HEK293 (cell line): Measurements from ENCODE around the gene MAPKAP1.

Source experiments
- MYNN ChIP-seq: fragments of 450-650 bp; formaldehyde crosslinking; IDR thresholded peaks from 2 replicates; pipeline ENCODE4 v1.5.1; 2016; ENCODE audit warnings: missing biosample characterization, missing genetic modification characterization, borderline replicate concordance
- TCF7L2 ChIP-seq: IDR thresholded peaks from 2 replicates; pipeline ENCODE4 v1.6.1; 2011; ENCODE audit warnings: low read depth, mild to moderate bottlenecking, inconsistent platforms, low read length, moderate library complexity, borderline replicate concordance
- ZBTB1 ChIP-seq: fragments of 450-650 bp; formaldehyde crosslinking; IDR thresholded peaks from 2 replicates; pipeline ENCODE4 v1.5.1; 2016; ENCODE audit warnings: missing biosample characterization, missing genetic modification characterization
- ZNF48 ChIP-seq: fragments of 450-650 bp; formaldehyde crosslinking; IDR thresholded peaks from 2 replicates; pipeline ENCODE4 v1.5.1; 2016; ENCODE audit warnings: missing biosample characterization, missing genetic modification characterization
- TF ChIP-seq, protein P1 (sequence below): fragments of 450-650 bp; formaldehyde crosslinking; IDR thresholded peaks from 2 replicates; pipeline ENCODE4 v1.5.1; 2016; ENCODE audit warnings: missing biosample characterization, missing genetic modification characterization

GRCh38 chr9:125556046-125556721 is 150.8 kb downstream of the MAPKAP1 start:
- TF ChIP-seq ZBTB1 (tag by site-specific recombination), result no peak
- TF ChIP-seq MYNN (tag by site-specific recombination), result no peak
- TF ChIP-seq ZNF48 (tag by site-specific recombination), result no peak
- TF ChIP-seq, protein P1, sequence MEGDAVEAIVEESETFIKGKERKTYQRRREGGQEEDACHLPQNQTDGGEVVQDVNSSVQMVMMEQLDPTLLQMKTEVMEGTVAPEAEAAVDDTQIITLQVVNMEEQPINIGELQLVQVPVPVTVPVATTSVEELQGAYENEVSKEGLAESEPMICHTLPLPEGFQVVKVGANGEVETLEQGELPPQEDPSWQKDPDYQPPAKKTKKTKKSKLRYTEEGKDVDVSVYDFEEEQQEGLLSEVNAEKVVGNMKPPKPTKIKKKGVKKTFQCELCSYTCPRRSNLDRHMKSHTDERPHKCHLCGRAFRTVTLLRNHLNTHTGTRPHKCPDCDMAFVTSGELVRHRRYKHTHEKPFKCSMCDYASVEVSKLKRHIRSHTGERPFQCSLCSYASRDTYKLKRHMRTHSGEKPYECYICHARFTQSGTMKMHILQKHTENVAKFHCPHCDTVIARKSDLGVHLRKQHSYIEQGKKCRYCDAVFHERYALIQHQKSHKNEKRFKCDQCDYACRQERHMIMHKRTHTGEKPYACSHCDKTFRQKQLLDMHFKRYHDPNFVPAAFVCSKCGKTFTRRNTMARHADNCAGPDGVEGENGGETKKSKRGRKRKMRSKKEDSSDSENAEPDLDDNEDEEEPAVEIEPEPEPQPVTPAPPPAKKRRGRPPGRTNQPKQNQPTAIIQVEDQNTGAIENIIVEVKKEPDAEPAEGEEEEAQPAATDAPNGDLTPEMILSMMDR (tag by site-specific recombination), result no peak
- TF ChIP-seq TCF7L2, result no peak
